GM19193 (cell line): ENCODE data around the gene FARP1.

Experiments used
- POLR2A ChIP-seq: IDR thresholded peaks from 4 replicates; pipeline ENCODE4 v1.6.1; 2011; ENCODE audit not compliant: insufficient read depth, insufficient read length; ENCODE audit errors: extremely low read depth

FARP1 gene

DNA sequence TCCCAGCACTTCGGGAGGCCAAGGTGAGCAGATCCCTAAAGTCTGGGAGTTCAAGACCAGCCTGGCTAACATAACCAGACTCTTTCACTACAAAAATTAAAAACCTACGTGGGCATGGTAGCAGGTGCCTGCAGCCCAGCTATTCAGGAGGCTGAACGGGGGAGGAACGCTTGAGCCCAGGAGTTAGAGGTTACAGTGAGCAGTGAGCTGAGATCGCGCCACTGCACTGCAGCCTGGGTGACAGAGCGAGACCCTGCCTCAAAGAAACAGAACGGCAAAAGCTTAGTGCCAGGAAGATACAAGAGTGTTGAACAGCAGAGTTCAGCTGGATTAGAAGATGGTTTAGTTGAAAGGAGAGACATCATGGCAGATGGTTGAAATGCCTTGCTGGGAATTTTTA is 58.3 kb downstream of the FARP1 start:
- no peak for TF ChIP-seq POLR2A

DNA sequence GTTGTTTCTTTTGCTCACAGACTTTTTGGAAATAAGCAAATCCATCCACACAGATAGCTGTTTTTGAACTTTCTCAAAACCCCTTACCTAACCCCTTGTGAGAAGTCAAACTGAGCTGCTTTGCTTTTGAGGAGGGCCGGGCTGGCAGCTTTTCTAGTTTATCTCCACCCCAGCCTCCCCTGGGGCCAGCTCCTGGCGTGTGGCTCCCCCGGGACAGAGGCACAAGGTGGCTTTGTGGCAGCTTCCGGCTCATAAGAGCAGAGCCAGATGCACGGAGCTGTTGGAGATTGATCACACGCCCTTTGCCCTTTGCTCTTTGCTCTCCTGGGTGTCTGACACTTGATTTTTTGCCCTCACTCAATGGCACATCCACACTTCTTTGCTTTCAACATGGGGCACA is 59.1 kb downstream of the FARP1 start:
- no peak for TF ChIP-seq POLR2A

- TF ChIP-seq POLR2A, result no peak
Observed at GRCh38 chr13:98203646-98204326, 60.9 kb downstream of the FARP1 start.

DNA sequence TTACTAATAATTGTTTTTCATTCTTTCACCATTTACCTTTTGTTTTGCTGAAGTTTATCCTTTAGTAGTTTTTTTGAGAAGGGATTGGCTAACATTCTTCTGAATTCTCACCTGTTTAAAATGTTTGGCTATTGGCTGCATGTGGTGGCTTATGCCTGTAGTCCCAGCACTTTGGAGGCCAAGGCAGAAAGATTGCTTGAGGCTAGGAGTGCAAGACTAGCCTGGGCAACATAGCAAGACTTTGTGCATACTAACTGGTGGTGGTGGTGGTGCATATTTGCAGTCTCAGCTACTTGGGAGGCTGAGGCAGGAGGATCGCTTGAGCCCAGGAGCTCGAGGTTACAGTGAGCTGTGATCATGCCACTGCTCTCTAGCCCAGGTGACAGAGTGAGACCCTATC is 61.7 kb downstream of the FARP1 start:
- no peak for TF ChIP-seq POLR2A

GRCh38 chr13:98206946-98207345 is 64.1 kb downstream of the FARP1 start:
- no peak for TF ChIP-seq POLR2A

GRCh38 chr13:98207416-98207815 is 64.5 kb downstream of the FARP1 start:
- no peak for TF ChIP-seq POLR2A

GRCh38 chr13:98208606-98209005 is 65.7 kb downstream of the FARP1 start:
- TF ChIP-seq POLR2A, result no peak

DNA sequence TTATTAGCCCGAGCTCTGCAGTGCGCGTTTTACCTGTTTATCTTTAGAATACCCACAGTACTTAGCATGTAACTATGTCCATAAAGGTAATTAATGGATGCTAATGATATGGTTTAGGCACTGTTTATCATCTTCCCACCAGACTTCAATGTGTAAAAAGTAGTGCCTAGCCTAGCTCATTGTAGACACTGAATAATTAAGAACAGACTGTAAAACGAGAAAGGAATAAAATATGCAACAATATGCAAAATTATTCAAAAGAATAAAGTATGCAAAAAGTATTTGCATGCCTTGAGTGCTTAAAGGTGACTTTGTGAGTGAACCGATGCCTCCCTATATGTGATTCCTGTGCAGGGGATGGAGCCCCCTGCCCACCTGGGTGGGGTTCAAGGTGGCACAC is 69.9 kb downstream of the FARP1 start:
- TF ChIP-seq POLR2A, result no peak

GRCh38 chr13:98213354-98213753 is 70.5 kb downstream of the FARP1 start:
- no peak for TF ChIP-seq POLR2A

GRCh38 chr13:98214008-98214643 is 71.2 kb downstream of the FARP1 start:
- no peak for TF ChIP-seq POLR2A

DNA sequence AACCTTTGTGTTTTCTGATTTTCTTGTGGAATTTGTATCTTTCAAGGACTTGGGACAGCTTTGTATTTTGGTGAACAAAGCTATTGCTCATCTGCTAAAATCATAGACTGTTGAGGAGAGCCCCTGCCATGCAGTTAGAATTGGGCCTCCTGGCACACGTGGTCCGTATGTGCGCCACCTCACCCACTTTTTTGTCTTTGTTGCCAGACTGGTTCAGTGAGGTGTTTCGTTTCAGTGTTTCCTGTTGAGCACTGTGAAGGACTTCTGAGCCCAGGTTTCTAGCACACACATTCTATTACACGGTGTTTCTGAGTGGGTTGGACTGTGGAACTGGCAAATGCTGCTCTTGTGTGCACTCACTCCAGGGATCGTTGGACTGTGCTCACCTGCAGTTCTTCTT is 71.8 kb downstream of the FARP1 start:
- no peak for TF ChIP-seq POLR2A

GRCh38 chr13:98215508-98215907 is 72.6 kb downstream of the FARP1 start:
- TF ChIP-seq POLR2A, result no peak

DNA sequence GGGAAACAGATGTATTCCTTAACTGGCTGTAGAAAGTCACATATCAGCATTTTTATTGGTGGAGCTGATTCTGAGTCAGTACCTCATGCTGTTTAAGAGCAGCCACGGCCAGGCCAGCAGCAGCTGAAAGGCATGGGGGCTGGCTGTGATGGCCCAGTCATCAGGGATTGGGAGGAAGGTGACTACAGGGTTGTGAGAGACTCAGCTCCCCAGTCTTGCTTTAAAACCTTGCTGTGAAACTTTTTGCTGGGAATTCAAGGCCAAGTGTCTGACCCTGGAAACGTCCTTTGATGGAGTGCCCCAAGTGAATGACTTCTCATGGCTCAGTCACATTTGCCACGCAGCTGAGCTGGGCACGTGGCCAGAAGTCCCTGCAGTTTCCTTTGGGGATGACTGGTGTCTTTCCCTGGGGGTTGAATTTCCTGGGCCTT is 73.3 kb downstream of the FARP1 start:
- TF ChIP-seq POLR2A, result no peak

GRCh38 chr13:98216711-98217285 is 73.9 kb downstream of the FARP1 start:
- TF ChIP-seq POLR2A, result no peak

DNA sequence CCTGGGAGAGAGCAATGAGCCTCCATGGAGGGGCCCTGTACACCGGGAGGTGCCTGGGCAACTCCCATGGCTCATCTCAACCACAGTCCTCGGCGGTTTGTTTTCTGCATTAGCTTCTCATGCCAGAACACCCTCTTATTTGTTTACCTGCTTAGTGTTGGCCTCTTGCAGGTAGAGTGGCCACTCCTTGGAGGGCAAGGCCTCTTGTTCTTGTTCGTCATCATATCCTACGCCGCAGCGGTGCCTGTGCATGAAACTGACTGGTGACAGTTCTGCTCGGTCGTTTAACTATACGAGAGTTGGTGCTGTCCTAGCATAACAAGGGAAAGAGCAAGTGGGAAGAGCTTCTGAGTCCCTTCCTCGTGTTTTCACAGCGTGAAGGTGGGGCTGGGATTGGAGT is 74.7 kb downstream of the FARP1 start:
- no peak for TF ChIP-seq POLR2A

GRCh38 chr13:98219685-98220084 is 76.8 kb downstream of the FARP1 start:
- no peak for TF ChIP-seq POLR2A
